Endothelial cell of umbilical vein (primary cell): Measurements from ENCODE around the gene EPAS1. TPM values are rescaled to one million over a fixed set of nuclear protein-coding genes. Genes with fewer than 3 reads are reported as not detected.

Experiments
- BruUV-seq: library from RNA; stranded (reverse); fragments of 400-500 nt; replicated peaks from 2 replicates; lab custom pipeline; 2021; lab: Mats Ljungman, UMichigan
- CTCF ChIA-PET: fragments of 300-600, 350-600 bp; sonication (Branson Sonifier 250); formaldehyde crosslinking; loops from one replicate; lab custom pipeline; 2021; ENCODE audit warnings: antibody characterized with exemption, inconsistent platforms; lab: Charles Lee
- POLR2A ChIA-PET: fragments of 300-600, 350-600 bp; sonication (Branson Sonifier 250); formaldehyde crosslinking; loops from one replicate; lab custom pipeline; 2021; ENCODE audit warnings: antibody characterized with exemption, inconsistent platforms; lab: Charles Lee
- DNase-seq: peaks from one replicate; pipeline ENCODE4 v3.0.0-alpha.2; 2011; ENCODE audit warnings: low read depth, low spot score
- FAIRE-seq: peaks from 2 replicates; lab custom pipeline; 2011; peaks lifted over from hg19 to GRCh38; lab: Jason Lieb, UNC
- H2AFZ ChIP-seq: 2 replicates; pipeline ENCODE4 v1.6.0; 2012; ENCODE audit warnings: low read depth, low read length, control low read depth, inconsistent platforms
- H3K27ac ChIP-seq: 2 replicates; pipeline ENCODE4 v1.5.1; 2011; ENCODE audit warnings: low read depth, mild to moderate bottlenecking, control low read depth, low read length, moderate library complexity; ENCODE audit not compliant: insufficient read depth
- H3K27me3 ChIP-seq, 2 experiments: 2 replicates each; pipeline versions ENCODE4 v1.6.0 to v1.6.1; 2011; ENCODE audit warnings: low read length in 2 of 2, mixed read lengths in 1 of 2; ENCODE audit not compliant: control insufficient read depth in 2 of 2, insufficient read depth in 2 of 2
- H3K36me3 ChIP-seq, 2 experiments: 2 replicates in 1 of 2; 3 replicates in 1 of 2; pipeline ENCODE4 v1.5.1; 2011; ENCODE audit warnings: low read length in 2 of 2, mild to moderate bottlenecking in 1 of 2, moderate library complexity in 1 of 2; ENCODE audit not compliant: control insufficient read depth in 2 of 2, insufficient read depth in 2 of 2; ENCODE audit errors: extremely low read depth in 1 of 2
- H3K4me1 ChIP-seq: 3 replicates; pipeline ENCODE4 v1.5.1; 2011; ENCODE audit warnings: mild to moderate bottlenecking, low read length; ENCODE audit not compliant: control insufficient read depth, insufficient read depth; ENCODE audit errors: extremely low read depth
- H3K4me2 ChIP-seq: 2 replicates; pipeline ENCODE4 v1.6.1; 2011; ENCODE audit warnings: low read length, control low read depth, mixed read lengths; ENCODE audit not compliant: insufficient read depth
- H3K4me3 ChIP-seq, 3 experiments: fragments of 200-600 bp in 1 of 3; sonication (generic), shearing (Covaris generic) in 1 of 3; replicated peaks in 1 of 3; 2 replicates each; pipeline ENCODE4 v1.5.1; 2011 to 2016; ENCODE audit warnings: control low read depth in 3 of 3, low read length in 3 of 3, mild to moderate bottlenecking in 2 of 3, inconsistent platforms in 1 of 3, low read depth in 1 of 3, moderate library complexity in 1 of 3; ENCODE audit not compliant: insufficient read depth in 1 of 3
- H3K79me2 ChIP-seq: 2 replicates; pipeline ENCODE4 v1.6.0; 2012; ENCODE audit warnings: low read length, inconsistent platforms; ENCODE audit not compliant: control insufficient read depth, insufficient read depth
- H3K9ac ChIP-seq: replicated peaks from 2 replicates; pipeline ENCODE3; 2011; ENCODE audit warnings: low read length, control low read depth; ENCODE audit not compliant: insufficient read depth; ENCODE audit errors: extremely low read depth
- H3K9me1 ChIP-seq: replicated peaks from 3 replicates; pipeline ENCODE4 v1.6.0; 2011; ENCODE audit warnings: mild to moderate bottlenecking, low read length; ENCODE audit not compliant: control insufficient read depth, insufficient read depth; ENCODE audit errors: extremely low read depth
- H3K9me3 ChIP-seq: replicated peaks from 2 replicates; pipeline ENCODE4 v1.5.1; 2012; ENCODE audit warnings: low read length, inconsistent platforms; ENCODE audit not compliant: control insufficient read depth, insufficient read depth
- H4K20me1 ChIP-seq: replicated peaks from 2 replicates; pipeline ENCODE3; 2011; ENCODE audit warnings: mild to moderate bottlenecking, low read length; ENCODE audit not compliant: control insufficient read depth, insufficient read depth; ENCODE audit errors: extremely low read depth
- CTCF ChIP-seq, 2 donors: IDR thresholded peaks; 1 replicate in 1 of 2; 2 replicates in 1 of 2; pipeline ENCODE4 v1.5.1; 2011; ENCODE audit warnings: low read length in 2 of 2, mild to moderate bottlenecking in 2 of 2, moderate library complexity in 2 of 2, control low read depth in 1 of 2, inconsistent platforms in 1 of 2, low read depth in 1 of 2; ENCODE audit not compliant: insufficient read depth in 1 of 2; ENCODE audit errors: extremely low read depth in 1 of 2
- EZH2 ChIP-seq: IDR thresholded peaks from 2 replicates; pipeline ENCODE4 v1.6.1; 2012; ENCODE audit warnings: borderline replicate concordance, low read depth, mild to moderate bottlenecking, moderate library complexity, low read length, inconsistent platforms; ENCODE audit not compliant: severe bottlenecking
- FOS ChIP-seq: IDR thresholded peaks from 2 replicates; pipeline ENCODE4 v1.6.1; 2011; ENCODE audit warnings: mild to moderate bottlenecking, low read length, moderate library complexity, borderline replicate concordance; ENCODE audit not compliant: insufficient read depth
- GATA2 ChIP-seq: IDR thresholded peaks from 2 replicates; pipeline ENCODE4 v1.7.0; 2011; ENCODE audit warnings: low read depth, mild to moderate bottlenecking, moderate library complexity, mixed read lengths, low read length; ENCODE audit not compliant: insufficient read length, insufficient read depth
- JUN ChIP-seq: IDR thresholded peaks from 2 replicates; pipeline ENCODE4 v1.6.1; 2011; ENCODE audit warnings: borderline replicate concordance, low read depth; ENCODE audit not compliant: insufficient read length, insufficient read depth
- MAX ChIP-seq: IDR thresholded peaks from 2 replicates; pipeline ENCODE4 v1.6.1; 2011; ENCODE audit not compliant: insufficient read depth, insufficient read length
- MYC ChIP-seq: IDR thresholded peaks from one replicate; pipeline ENCODE4 v1.6.1; 2011; ENCODE audit warnings: mild to moderate bottlenecking, low read depth, low read length
- POLR2A ChIP-seq: IDR thresholded peaks from 2 replicates; pipeline ENCODE4 v1.6.1; 2012; ENCODE audit warnings: low read depth, mild to moderate bottlenecking, control low read depth, low read length
- POLR2AphosphoS5 ChIP-seq: IDR thresholded peaks from 2 replicates; pipeline ENCODE4 v1.6.1; 2012; ENCODE audit warnings: low read depth, mild to moderate bottlenecking, control low read depth, low read length, moderate library complexity; ENCODE audit not compliant: insufficient read depth
- dilution Hi-C: fragments of 300-500 bp; cut with MboI; formaldehyde crosslinking; loops from one replicate; pipeline ENCODE4 v1.15.0; 2019; ENCODE audit warnings: low sequenced_read_pairs; ENCODE audit not compliant: extremely low pct_ligation_motif_present
- intact Hi-C: fragments of 100-400 bp; cut with micrococcal nuclease; formaldehyde crosslinking; loops from one replicate; pipeline ENCODE4 v1.10.0; 2022
- polyA plus RNA-seq, 4 experiments: library from polyadenylated mRNA; depleted of rRNA in 3 of 4; stranded (reverse) in 3 of 4; unstranded in 1 of 4; fragments of >200 nt; gene quantifications; 2 replicates each; pipeline versions ENCODE4 v1.2.1 to v1.2.3, GENCODE V29; 2011 to 2012; ENCODE audit warnings: missing spikeins in 1 of 4
- total RNA-seq: library from RNA; stranded (reverse); gene quantifications from 2 replicates; pipeline ENCODE4 v1.2.3, GENCODE V29; 2021

The EPAS1 gene
- total and polyA plus RNA-seq, 2 donors (not counting 3 experiments of a cell fraction or from before 2014, with no cell fraction given), result 229 to 374 TPM

GRCh38 chr2:46414701-46415100 is 117.5 kb downstream of the EPAS1 start:
- ChIA-PET CTCF (interaction anchor here (1.2 kb wide), 1 partner anchor 43 kb away, joined by 3 read pairs; no protein-coding TSS in a partner anchor), POLR2A (no interaction called here)
- H3K36me3 ChIP-seq, result no peaks in the 10 kb centered on the region
- dilution Hi-C loops, result no loop called here
- H4K20me1 ChIP-seq, result no peaks in the 10 kb centered on the region
- no peak for DNase-seq
- H3K4me2 ChIP-seq, result no peak overlapping the region
- no peaks in the 10 kb centered on the region for H3K9me1 ChIP-seq
- no peak overlapping the region for H3K27ac ChIP-seq
- H3K4me1 ChIP-seq, result no peaks in the 10 kb centered on the region
- no peaks in the 10 kb centered on the region for H3K27me3 ChIP-seq
- no peak for TF ChIP-seq MYC
- no peak for TF ChIP-seq GATA2
- no peak for TF ChIP-seq MAX
- no peak for TF ChIP-seq FOS
- TF ChIP-seq EZH2, result no peak
- no peak for TF ChIP-seq POLR2AphosphoS5
- TF ChIP-seq POLR2A, result no peak
- H2AFZ ChIP-seq, result no peak overlapping the region
- H3K79me2 ChIP-seq, result no peaks in the 10 kb centered on the region
- BruUV-seq, result no TSS peak
- no peaks in the 10 kb centered on the region for H3K9me3 ChIP-seq
- H3K9ac ChIP-seq, result no peak overlapping the region
- FAIRE-seq, result no peak
- intact Hi-C loops, result no loop called here
- no peak overlapping the region for H3K4me3 ChIP-seq

GRCh38 chr2:46416280-46416679 is 119.1 kb downstream of the EPAS1 start:
- CTCF ChIA-PET, result no interaction called here
- TF ChIP-seq JUN, result no peak
- TF ChIP-seq EZH2, result no peak
- TF ChIP-seq POLR2AphosphoS5, result no peak
- no peak for TF ChIP-seq FOS
- TF ChIP-seq MYC, result no peak
- TF ChIP-seq MAX, result no peak
- TF ChIP-seq POLR2A, result no peak
- no peak for TF ChIP-seq CTCF (IDR thresholded peaks at IDR 0.05; ENCODE audit: extremely low read depth in 1 of 2, insufficient read depth in 1 of 2, low read depth in 1 of 2, low read length in 2 of 2)
- TF ChIP-seq GATA2, result no peak
- intact Hi-C loops, result no loop called here

More at GRCh38 chr2:46416280-46416679, 119.1 kb downstream of the EPAS1 start:
- dilution Hi-C loops, result no loop called here
- Histone ChIP-seq H3K4me2 (no peak overlapping the region), H3K9me3 (no peaks in the 10 kb centered on the region), H3K9me1 (no peaks in the 10 kb centered on the region), H3K79me2 (no peaks in the 10 kb centered on the region), H3K36me3 (no peaks in the 10 kb centered on the region), H3K4me3 (no peak overlapping the region), H3K9ac (no peak overlapping the region), H3K27me3 (no peaks in the 10 kb centered on the region), H3K27ac (no peak overlapping the region), H3K4me1 (no peaks in the 10 kb centered on the region), H2AFZ (no peak overlapping the region), H4K20me1 (no peaks in the 10 kb centered on the region)
- DNase-seq (no peak), FAIRE-seq (no peak)
- POLR2A ChIA-PET, result no interaction called here
- BruUV-seq, result no TSS peak
